Activated CD8-positive, alpha-beta T cell treated with anti-CD3 and anti-CD28 coated beads for 36 hours (primary cell): Measurements from ENCODE around the gene SLC12A5. TPM values are rescaled to one million over a fixed set of nuclear protein-coding genes. Genes with fewer than 3 reads are reported as not detected.

Source experiments
- ATAC-seq: fragments of 200-7000 bp; cut with Tn5 transposase; one replicate; pipeline ENCODE4 v1.10.0; 2021; ENCODE audit warnings: mild to moderate bottlenecking, moderate library complexity
- CTCF ChIA-PET: fragments of 350-600 bp; sonication (Branson Sonifier 250); formaldehyde crosslinking; loops from one replicate; lab custom pipeline; 2021; ENCODE audit warnings: antibody characterized with exemption; lab: Charles Lee
- POLR2A ChIA-PET: fragments of 350-600 bp; sonication (Branson Sonifier 250); formaldehyde crosslinking; loops from one replicate; lab custom pipeline; 2021; ENCODE audit warnings: antibody characterized with exemption; lab: Charles Lee
- DNase-seq: peaks from one replicate; pipeline ENCODE4 v3.0.0-alpha.2; 2020
- H3K27ac Mint-ChIP-seq: one replicate; pipeline ENCODE4 v1.8.0; 2021; ENCODE audit warnings: mild to moderate bottlenecking, mixed read lengths
- H3K27me3 Mint-ChIP-seq: one replicate; pipeline ENCODE4 v1.8.0; 2021; ENCODE audit warnings: mixed read lengths
- H3K36me3 Mint-ChIP-seq: one replicate; pipeline ENCODE4 v1.8.0; 2021; ENCODE audit warnings: low read depth, mixed read lengths
- H3K4me1 Mint-ChIP-seq: one replicate; pipeline ENCODE4 v1.8.0; 2021; ENCODE audit warnings: low read depth, mixed read lengths
- H3K4me3 Mint-ChIP-seq: one replicate; pipeline ENCODE4 v1.8.0; 2021; ENCODE audit warnings: mild to moderate bottlenecking, moderate library complexity, mixed read lengths
- H3K9me3 Mint-ChIP-seq: one replicate; pipeline ENCODE4 v1.8.0; 2021; ENCODE audit warnings: mixed read lengths
- CTCF ChIP-seq: fragments of 200-600 bp; IDR thresholded peaks from one replicate; pipeline ENCODE4 v1.8.0; 2022; ENCODE audit warnings: antibody characterized with exemption, mild to moderate bottlenecking
- intact Hi-C: fragments of 100-400 bp; cut with micrococcal nuclease; formaldehyde crosslinking; loops from one replicate; pipeline ENCODE4 v1.10.0; 2022
- total RNA-seq, 2 experiments: library from RNA; stranded (reverse); gene quantifications; one replicate each; pipeline ENCODE4 v1.2.3, GENCODE V29; 2021

The SLC12A5 gene
- total RNA-seq, 2 experiments from 2014 or later: 0.43 TPM; not detected in 1

DNA sequence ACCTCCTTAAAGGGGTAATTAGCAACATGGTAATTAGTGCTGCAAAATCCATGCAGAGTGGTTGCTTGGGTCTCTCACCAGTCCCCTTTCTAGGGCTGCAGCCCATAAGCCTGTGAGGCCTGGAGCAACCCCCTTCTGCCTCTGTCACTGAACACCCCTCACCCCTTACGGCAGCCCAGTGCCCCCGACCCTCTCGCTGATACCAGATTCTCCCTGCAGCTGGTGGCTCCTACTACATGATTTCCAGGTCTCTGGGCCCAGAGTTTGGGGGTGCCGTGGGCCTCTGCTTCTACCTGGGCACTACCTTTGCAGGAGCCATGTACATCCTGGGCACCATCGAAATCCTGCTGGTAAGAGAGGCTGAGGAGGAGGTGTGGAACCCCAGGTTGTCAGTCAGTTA lies 8.0 kb downstream of the SLC12A5 start:
- ChIA-PET POLR2A (no interaction called here), CTCF (interaction anchor here (1.2 kb wide), 1 partner anchor 14 kb away, joined by 4 read pairs; no protein-coding TSS in a partner anchor)
- TF ChIP-seq CTCF: no peak
- no peak overlapping the region for H3K4me3 Mint-ChIP-seq
- peaks cover 40% of the 10 kb centered on the region for H3K27me3 Mint-ChIP-seq
- no peaks in the 10 kb centered on the region for H3K36me3 Mint-ChIP-seq
- ATAC-seq (no peak), DNase-seq (no peak)
- H3K4me1 Mint-ChIP-seq: no peaks in the 10 kb centered on the region
- no peaks in the 10 kb centered on the region for H3K9me3 Mint-ChIP-seq
- H3K27ac Mint-ChIP-seq: no peak overlapping the region
- intact Hi-C loops: no loop called here

DNA sequence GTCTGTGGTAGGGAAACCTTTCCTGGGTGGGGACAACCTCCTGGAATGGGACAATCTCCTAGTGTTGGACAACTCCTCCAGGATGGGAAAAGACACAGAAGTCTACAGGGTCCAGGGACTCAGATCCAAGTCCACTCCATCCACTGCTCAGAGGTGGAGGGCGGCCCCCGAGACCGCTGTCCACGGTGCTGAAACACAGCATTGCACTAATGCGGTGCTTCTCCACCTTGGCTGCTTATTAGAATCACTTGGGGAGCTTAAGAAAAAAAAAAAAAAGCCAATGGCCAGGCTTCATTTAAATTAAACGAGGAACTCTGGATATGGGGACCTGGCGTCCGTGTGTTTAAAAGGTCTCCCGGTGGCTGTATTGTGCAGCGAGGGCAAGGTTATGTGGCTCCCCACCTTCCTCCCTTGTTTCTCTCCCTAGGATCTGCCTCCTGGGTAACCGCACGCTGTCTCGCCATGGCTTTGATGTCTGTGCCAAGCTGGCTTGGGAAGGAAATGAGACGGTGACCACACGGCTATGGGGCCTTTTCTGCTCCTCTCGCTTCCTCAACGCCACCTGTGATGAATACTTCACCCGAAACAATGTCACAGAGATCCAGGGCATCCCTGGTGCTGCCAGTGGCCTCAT lies 12.0 kb downstream of the SLC12A5 start:
- ChIA-PET CTCF (interaction anchor here (1.0 to 1.7 kb wide), 2 partner anchors 17 to 27 kb away, joined by 3 to 4 read pairs; no protein-coding TSS in a partner anchor), POLR2A (no interaction called here)
- no peak overlapping the region for H3K4me3 Mint-ChIP-seq
- DNase-seq (peak; percentile 66), ATAC-seq (peak; percentile 74)
- H3K27ac Mint-ChIP-seq: no peak overlapping the region
- H3K9me3 Mint-ChIP-seq: no peaks in the 10 kb centered on the region
- intact Hi-C loops: no loop called here
- H3K27me3 Mint-ChIP-seq: peaks cover 22% of the 10 kb centered on the region
- H3K36me3 Mint-ChIP-seq: no peaks in the 10 kb centered on the region
- TF ChIP-seq CTCF: no peak
- H3K4me1 Mint-ChIP-seq: no peaks in the 10 kb centered on the region

- no peak for TF ChIP-seq CTCF
- Mint-ChIP-seq H3K9me3 (no peaks in the 10 kb centered on the region), H3K4me3 (no peak overlapping the region), H3K36me3 (no peaks in the 10 kb centered on the region), H3K27me3 (peaks cover 29% of the 10 kb centered on the region), H3K4me1 (no peaks in the 10 kb centered on the region), H3K27ac (no peak overlapping the region)
- ChIA-PET POLR2A (no interaction called here), CTCF (interaction anchor here (1.3 kb wide), 1 partner anchor 57 kb away, joined by 3 read pairs; no protein-coding TSS in a partner anchor)
- intact Hi-C loops: no loop called here
- DNase-seq (no peak), ATAC-seq (no peak)
These were observed 14.5 kb downstream of the SLC12A5 start for GRCh38 chr20:46043556-46043955.

DNA sequence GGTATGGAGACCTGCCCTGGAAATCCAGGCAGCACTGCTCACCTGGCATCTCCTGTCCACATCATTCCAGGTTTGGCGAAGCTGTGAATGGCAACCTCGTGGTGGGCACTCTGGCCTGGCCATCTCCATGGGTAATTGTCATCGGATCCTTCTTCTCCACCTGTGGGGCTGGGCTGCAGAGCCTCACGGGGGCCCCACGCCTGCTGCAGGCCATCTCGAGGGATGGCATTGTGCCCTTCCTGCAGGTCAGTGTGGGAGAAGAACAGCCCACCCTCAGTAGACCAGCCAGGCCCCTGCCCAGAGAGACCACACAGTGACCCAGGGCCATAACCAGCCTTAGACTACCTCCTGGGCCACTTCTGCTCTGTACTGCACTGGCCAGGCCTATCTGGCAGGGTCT lies 15.9 kb downstream of the SLC12A5 start:
- POLR2A ChIA-PET: no interaction called here
- CTCF ChIA-PET: no interaction called here
- DNase-seq (no peak), ATAC-seq (no peak)
- Mint-ChIP-seq H3K36me3 (no peaks in the 10 kb centered on the region), H3K27me3 (peaks cover 32% of the 10 kb centered on the region), H3K4me3 (no peak overlapping the region), H3K4me1 (no peaks in the 10 kb centered on the region), H3K27ac (no peak overlapping the region), H3K9me3 (no peaks in the 10 kb centered on the region)
- intact Hi-C loops: no loop called here
- TF ChIP-seq CTCF: no peak

DNA sequence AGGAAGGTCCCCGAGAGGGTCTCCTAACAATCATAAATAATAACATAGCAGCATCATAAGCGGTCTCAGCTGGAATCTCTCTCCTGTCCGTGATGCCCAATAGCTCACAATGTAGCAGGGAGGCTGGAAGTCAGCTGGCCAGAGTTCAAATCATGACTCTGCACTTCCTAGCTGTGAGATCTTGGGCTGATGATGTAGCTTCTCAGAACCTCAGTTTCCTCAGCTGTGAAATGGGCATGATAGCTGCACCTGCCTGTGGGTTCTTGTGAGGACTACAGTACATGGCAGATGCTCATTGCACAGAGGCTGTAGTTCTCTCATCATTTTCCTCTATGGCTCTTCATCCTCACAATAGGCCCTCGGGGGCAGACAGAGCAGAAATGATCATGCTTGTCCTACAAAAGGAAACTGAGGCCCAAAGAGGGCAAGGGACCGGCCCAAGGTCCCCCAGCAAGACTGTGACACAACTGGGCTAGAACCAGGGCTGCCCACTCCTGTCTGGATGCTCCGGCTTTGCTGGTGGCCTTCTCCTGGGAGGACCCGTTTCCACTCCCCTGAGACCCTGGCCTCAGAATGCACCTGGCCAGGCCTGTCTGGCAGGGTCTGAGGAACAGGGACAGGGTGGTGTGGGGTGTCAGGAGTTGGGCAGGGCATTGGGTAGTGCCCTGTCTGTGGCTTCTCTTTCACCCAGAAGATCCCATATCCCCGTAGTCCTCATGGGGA lies 17.7 kb downstream of the SLC12A5 start:
- ChIA-PET POLR2A (no interaction called here), CTCF (no interaction called here)
- Mint-ChIP-seq H3K4me1 (no peaks in the 10 kb centered on the region), H3K9me3 (no peaks in the 10 kb centered on the region), H3K36me3 (no peaks in the 10 kb centered on the region), H3K27ac (no peak overlapping the region), H3K27me3 (peaks cover 23% of the 10 kb centered on the region), H3K4me3 (no peak overlapping the region)
- ATAC-seq (no peak), DNase-seq (no peak)
- no peak for TF ChIP-seq CTCF
- intact Hi-C loops: no loop called here
